HCT116 (cell line): ENCODE data around the gene HMCN1. TPM values are rescaled to one million over a fixed set of nuclear protein-coding genes. Genes with fewer than 3 reads are reported as not detected.

Experiments
- ATAC-seq: fragments of 200-7000 bp; cut with Tn5 transposase; 2 replicates; pipeline ENCODE4 v1.9.1; 2020; ENCODE audit warnings: mild to moderate bottlenecking, moderate library complexity
- BruUV-seq: library from RNA; stranded (reverse); fragments of 400-500 nt; replicated peaks from 2 replicates; lab custom pipeline; 2021; lab: Mats Ljungman, UMichigan
- CTCF ChIA-PET: fragments of 300-600 bp; sonication (Branson Sonifier 250); formaldehyde crosslinking; loops from one replicate; lab custom pipeline; 2021; ENCODE audit warnings: antibody characterized with exemption; lab: Charles Lee
- POLR2A ChIA-PET: fragments of 300-600, 350-600 bp; sonication (Branson Sonifier 250); formaldehyde crosslinking; loops from one replicate; lab custom pipeline; 2021; ENCODE audit warnings: antibody characterized with exemption; lab: Charles Lee
- RAD21 ChIA-PET, 2 experiments: fragments of 300-600 bp; sonication (Branson Sonifier 250); formaldehyde crosslinking; loops; one replicate each; lab custom pipeline; 2023; ENCODE audit warnings: low total read pairs in 2 of 2; ENCODE audit not compliant: uncharacterized antibody in 2 of 2, unreplicated experiment in 2 of 2, low non-redundant PET in 1 of 2; lab: Charles Lee
- DNase-seq: peaks from one replicate; pipeline ENCODE4 v3.0.0-alpha.2; 2010; ENCODE audit warnings: low read depth, low spot score
- H2AFZ ChIP-seq: fragments of 200-600 bp; shearing (Covaris generic), sonication (generic); 2 replicates; pipeline ENCODE4 v1.6.1; 2017; ENCODE audit warnings: low read depth, mixed run types, mixed read lengths, antibody characterized with exemption, low read length; ENCODE audit not compliant: poor library complexity, severe bottlenecking
- H3K27ac ChIP-seq: 2 replicates; pipeline ENCODE4 v1.5.1; 2012; ENCODE audit warnings: low read depth, low read length
- H3K27me3 ChIP-seq: fragments of 200-600 bp; sonication (generic); 2 replicates; pipeline ENCODE4 v1.6.1; 2016; ENCODE audit warnings: mixed run types, low read length, mixed read lengths; ENCODE audit not compliant: insufficient read depth
- H3K36me3 ChIP-seq, 2 experiments: fragments of 200-500 bp in 1 of 2; fragments of 200-600 bp in 1 of 2; sonication (Bioruptor generic) in 1 of 2; sonication (generic) in 1 of 2; 2 replicates each; pipeline versions ENCODE4 v1.5.1 to v1.6.1; 2014 to 2016; ENCODE audit warnings: low read length in 2 of 2, inconsistent platforms in 1 of 2, mixed read lengths in 1 of 2, mixed run types in 1 of 2; ENCODE audit not compliant: insufficient read depth in 2 of 2, control insufficient read depth in 1 of 2
- H3K4me1 ChIP-seq, 2 experiments: fragments of 200-600 bp in 1 of 2; sonication (generic) in 1 of 2; 2 replicates each; pipeline versions ENCODE4 v1.5.1 to v1.6.1; 2012 to 2017; ENCODE audit warnings: low read length in 2 of 2, inconsistent platforms in 1 of 2, mild to moderate bottlenecking in 1 of 2, mixed read lengths in 1 of 2, mixed run types in 1 of 2, moderate library complexity in 1 of 2; ENCODE audit not compliant: insufficient read depth in 2 of 2, control insufficient read depth in 1 of 2
- H3K4me2 ChIP-seq: fragments of 200-600 bp; sonication (generic); 2 replicates; pipeline ENCODE4 v1.6.1; 2017; ENCODE audit warnings: mixed run types, low read length, mixed read lengths
- H3K4me3 ChIP-seq, 2 experiments: fragments of 200-600 bp in 1 of 2; sonication (generic) in 1 of 2; replicated peaks in 1 of 2; 2 replicates each; pipeline ENCODE4 v1.5.1; 2011 to 2016; ENCODE audit warnings: low read length in 2 of 2, control low read depth in 1 of 2, low read depth in 1 of 2, mild to moderate bottlenecking in 1 of 2, mixed read lengths in 1 of 2, mixed run types in 1 of 2
- H3K79me2 ChIP-seq: fragments of 200-600 bp; sonication (generic); 2 replicates; pipeline ENCODE4 v1.6.1; 2017; ENCODE audit warnings: mild to moderate bottlenecking, mixed run types, low read length, moderate library complexity, mixed read lengths; ENCODE audit not compliant: insufficient read depth
- H3K9ac ChIP-seq: fragments of 200-600 bp; sonication (generic); 2 replicates; pipeline ENCODE4 v1.6.1; 2016; ENCODE audit warnings: low read length, mixed read lengths
- H3K9me2 ChIP-seq: fragments of 200-600 bp; sonication (generic), shearing (Covaris generic); 2 replicates; pipeline ENCODE4 v1.6.1; 2017; ENCODE audit warnings: mixed run types, mild to moderate bottlenecking, moderate library complexity; ENCODE audit not compliant: insufficient read depth
- H3K9me3 ChIP-seq, 2 experiments: fragments of 200-500 bp in 1 of 2; fragments of 200-600 bp in 1 of 2; sonication (Bioruptor generic) in 1 of 2; sonication (generic) in 1 of 2; 2 replicates each; pipeline ENCODE4 v1.6.1; 2014 to 2017; ENCODE audit warnings: low read length in 2 of 2, mixed read lengths in 2 of 2, inconsistent platforms in 1 of 2, low read depth in 1 of 2, mild to moderate bottlenecking in 1 of 2, mixed run types in 1 of 2, moderate library complexity in 1 of 2; ENCODE audit not compliant: control insufficient read depth in 1 of 2, insufficient read depth in 1 of 2
- H4K20me1 ChIP-seq: fragments of 200-600 bp; sonication (generic), shearing (Covaris generic); 2 replicates; pipeline ENCODE4 v1.6.1; 2017; ENCODE audit warnings: mixed run types, mild to moderate bottlenecking, moderate library complexity; ENCODE audit not compliant: insufficient read depth
- ATF3 ChIP-seq: IDR thresholded peaks from 2 replicates; pipeline ENCODE4 v1.6.1; 2012
- CBX3 ChIP-seq: IDR thresholded peaks from 2 replicates; pipeline ENCODE4 v1.6.1; 2012; ENCODE audit warnings: low read depth
- CEBPB ChIP-seq: IDR thresholded peaks from 2 replicates; pipeline ENCODE4 v1.6.1; 2012; ENCODE audit warnings: low read depth
- CTCF ChIP-seq, 3 experiments: fragments of 200-600 bp in 1 of 3; sonication (generic) in 1 of 3; IDR thresholded peaks in 2 of 3; conservative IDR thresholded peaks in 1 of 3; 2 replicates each; pipeline ENCODE4 v1.5.1; 2012 to 2017; ENCODE audit warnings: low read depth in 2 of 3, low read length in 2 of 3, antibody characterized with exemption in 1 of 3, borderline replicate concordance in 1 of 3, control low read depth in 1 of 3, mild to moderate bottlenecking in 1 of 3, mixed read lengths in 1 of 3, mixed run types in 1 of 3, moderate library complexity in 1 of 3; ENCODE audit not compliant: insufficient read depth in 1 of 3
- EGR1 ChIP-seq: IDR thresholded peaks from 2 replicates; pipeline ENCODE4 v1.6.1; 2012; ENCODE audit warnings: low read depth
- ELF1 ChIP-seq: IDR thresholded peaks from 2 replicates; pipeline ENCODE4 v1.6.1; 2012; ENCODE audit warnings: low read depth, borderline replicate concordance
- EZH2 ChIP-seq: fragments of 200-600 bp; sonication (generic); IDR thresholded peaks from 2 replicates; pipeline ENCODE4 v1.6.1; 2017; ENCODE audit warnings: antibody characterized with exemption, mixed run types
- EZH2phosphoT487 ChIP-seq: fragments of 200-600 bp; IDR thresholded peaks from 2 replicates; pipeline ENCODE4 v1.6.1; 2018; ENCODE audit warnings: antibody characterized with exemption, borderline replicate concordance
- JUND ChIP-seq: IDR thresholded peaks from 2 replicates; pipeline ENCODE4 v1.6.1; 2012
- MAX ChIP-seq: IDR thresholded peaks from 2 replicates; pipeline ENCODE4 v1.6.1; 2012
- POLR2A ChIP-seq: IDR thresholded peaks from 2 replicates; pipeline ENCODE4 v1.7.0; 2011; ENCODE audit warnings: borderline replicate concordance; ENCODE audit not compliant: insufficient read depth, insufficient read length; ENCODE audit errors: extremely low read depth
- RAD21 ChIP-seq: IDR thresholded peaks from 2 replicates; pipeline ENCODE4 v1.6.1; 2012; ENCODE audit warnings: low read depth, mild to moderate bottlenecking
- REST ChIP-seq: IDR thresholded peaks from 2 replicates; pipeline ENCODE4 v1.6.1; 2012; ENCODE audit warnings: low read depth
- SIN3A ChIP-seq: IDR thresholded peaks from 2 replicates; pipeline ENCODE4 v1.6.1; 2012; ENCODE audit warnings: low read depth
- SRF ChIP-seq: IDR thresholded peaks from 2 replicates; pipeline ENCODE4 v1.6.1; 2012; ENCODE audit warnings: low read depth
- TCF7L2 ChIP-seq: IDR thresholded peaks from 2 replicates; pipeline ENCODE4 v1.7.0; 2011; ENCODE audit warnings: borderline replicate concordance, inconsistent platforms; ENCODE audit not compliant: insufficient read depth, insufficient read length; ENCODE audit errors: extremely low read depth
- YY1 ChIP-seq: IDR thresholded peaks from 2 replicates; pipeline ENCODE4 v1.6.1; 2011; ENCODE audit warnings: low read length, low read depth, moderate library complexity, mild to moderate bottlenecking; ENCODE audit not compliant: insufficient replicate concordance; ENCODE audit errors: extremely low read depth
- ZBTB33 ChIP-seq: IDR thresholded peaks from 2 replicates; pipeline ENCODE4 v1.6.1; 2011; ENCODE audit warnings: mild to moderate bottlenecking, low read length, moderate library complexity; ENCODE audit not compliant: insufficient replicate concordance; ENCODE audit errors: extremely low read depth
- ZFX ChIP-seq: fragments of 450-650 bp; IDR thresholded peaks from 2 replicates; pipeline ENCODE4 v1.6.1; 2017
- ZNF274 ChIP-seq: fragments of 200-500 bp; sonication (Bioruptor generic); IDR thresholded peaks from 2 replicates; pipeline ENCODE4 v1.6.1; 2014; ENCODE audit warnings: mild to moderate bottlenecking, low read depth, low read length, inconsistent platforms
- intact Hi-C: fragments of 100-400 bp; cut with micrococcal nuclease; formaldehyde crosslinking; loops from 2 replicates; pipeline ENCODE4 v1.10.0; 2022
- total RNA-seq: library from RNA; stranded (reverse); gene quantifications from one replicate; pipeline ENCODE4 v1.2.1, GENCODE V29; 2021; ENCODE audit not compliant: unreplicated experiment

The HMCN1 gene
- total RNA-seq, 1 experiment from 2014 or later, result 0.59 TPM

- intact Hi-C loops, result no loop called here
- BruUV-seq, result no TSS peak
- Histone ChIP-seq H3K4me1 (no peaks in the 10 kb centered on the region), H3K4me3 (no peak overlapping the region), H3K9ac (no peak overlapping the region), H3K4me2 (no peak overlapping the region), H3K36me3 (no peaks in the 10 kb centered on the region), H3K27me3 (no peaks in the 10 kb centered on the region), H2AFZ (no peak overlapping the region), H3K9me3 (no peaks in the 10 kb centered on the region), H3K9me2 (no peaks in the 10 kb centered on the region), H3K79me2 (no peaks in the 10 kb centered on the region), H3K27ac (no peak overlapping the region), H4K20me1 (no peaks in the 10 kb centered on the region)
- POLR2A ChIA-PET, result no interaction called here
- DNase-seq (no peak), ATAC-seq (no peak)
- no peak for TF ChIP-seq MAX
- no peak for TF ChIP-seq REST
- TF ChIP-seq ZBTB33, result no peak
- no peak for TF ChIP-seq POLR2A
- TF ChIP-seq YY1, result no peak
- no peak for TF ChIP-seq CTCF (IDR thresholded peaks at IDR 0.05 in 2 of 3, conservative IDR thresholded peaks at IDR 0.05 in 1 of 3; ENCODE audit: borderline replicate concordance in 1 of 3, insufficient read depth in 1 of 3, low read depth in 2 of 3, low read length in 2 of 3)
- no peak for TF ChIP-seq ATF3
- TF ChIP-seq ZNF274, result no peak
- no peak for TF ChIP-seq SIN3A
- TF ChIP-seq EZH2, result no peak
- no peak for TF ChIP-seq JUND
- TF ChIP-seq ELF1, result no peak
- TF ChIP-seq EZH2phosphoT487, result no peak
- TF ChIP-seq ZFX, result no peak
- no peak for TF ChIP-seq CBX3
- no peak for TF ChIP-seq CEBPB
- TF ChIP-seq SRF, result no peak
- no peak for TF ChIP-seq EGR1
- no peak for TF ChIP-seq RAD21
- no peak for TF ChIP-seq TCF7L2
- RAD21 ChIA-PET, result no interaction called here
- CTCF ChIA-PET, result no interaction called here
Measured at GRCh38 chr1:185857442-185857841, 123.3 kb downstream of the HMCN1 start.
